SU-DHL-6 (cell line): Measurements from ENCODE around the gene CHPF2.

Source experiments
- CTCF ChIP-seq: fragments of 200-600 bp; sonication (generic); IDR thresholded peaks from one replicate; pipeline ENCODE4 v1.5.1; 2017; ENCODE audit warnings: antibody characterized with exemption, mild to moderate bottlenecking, low read length, moderate library complexity; ENCODE audit not compliant: insufficient read depth, poor library complexity, severe bottlenecking
- EZH2phosphoT487 ChIP-seq: fragments of 200-600 bp; sonication (generic), shearing (Covaris generic); conservative IDR thresholded peaks from 2 replicates; pipeline ENCODE4 v1.6.1; 2018; ENCODE audit warnings: mild to moderate bottlenecking, antibody characterized with exemption, low read length, moderate library complexity, mixed read lengths

- TF ChIP-seq CTCF (no peak), EZH2phosphoT487 (no peak)
Measured at GRCh38 chr7:151243408-151244195, 11.3 kb downstream of the CHPF2 start.
